IPS DF 4.7 (cell line): Measurements from ENCODE around the gene ATP1B2.
"Not testable (repeated sequence)": the region's sequence is repeated elsewhere in the genome, so short reads cannot be mapped to it uniquely, and the experiment has no call there.

Source experiments
- DNase-seq: peaks from one replicate; pipeline ENCODE4 v3.0.0-alpha.2; 2013; ENCODE audit warnings: low spot score; ENCODE audit errors: extremely low read depth

ATP1B2 gene

GRCh38 chr17:7650509-7651096, at the start of gene ATP1B2:
Gene ATP1B2 (plus strand): TSS chr17:7650926. CDS start chr17:7651519, 593 bp downstream.
- no peak for DNase-seq

- DNase-seq = no peak
Observed at GRCh38 chr17:7606280-7606679, 44.4 kb upstream of the ATP1B2 start.

DNA sequence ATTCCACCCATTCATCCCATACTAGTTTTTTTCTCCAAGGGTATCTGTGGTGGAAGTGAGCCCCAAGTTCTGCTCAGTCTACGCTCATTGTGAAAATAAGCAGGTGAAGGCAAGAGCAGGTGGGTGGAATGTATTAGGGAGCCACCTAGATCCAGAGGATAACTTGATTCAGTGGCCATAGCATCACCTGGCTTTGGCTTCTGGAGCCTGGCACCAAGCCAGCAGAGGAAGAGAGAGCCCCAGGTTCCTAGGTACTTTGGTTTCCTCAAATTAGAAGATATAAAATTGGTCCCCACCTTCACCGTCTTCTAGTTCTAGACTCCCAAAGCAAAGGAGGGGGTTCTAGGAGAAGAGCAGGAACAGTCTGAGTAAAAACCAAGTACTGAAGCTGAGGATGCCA, 40.1 kb upstream of the ATP1B2 start:
- DNase-seq = no peak

DNA sequence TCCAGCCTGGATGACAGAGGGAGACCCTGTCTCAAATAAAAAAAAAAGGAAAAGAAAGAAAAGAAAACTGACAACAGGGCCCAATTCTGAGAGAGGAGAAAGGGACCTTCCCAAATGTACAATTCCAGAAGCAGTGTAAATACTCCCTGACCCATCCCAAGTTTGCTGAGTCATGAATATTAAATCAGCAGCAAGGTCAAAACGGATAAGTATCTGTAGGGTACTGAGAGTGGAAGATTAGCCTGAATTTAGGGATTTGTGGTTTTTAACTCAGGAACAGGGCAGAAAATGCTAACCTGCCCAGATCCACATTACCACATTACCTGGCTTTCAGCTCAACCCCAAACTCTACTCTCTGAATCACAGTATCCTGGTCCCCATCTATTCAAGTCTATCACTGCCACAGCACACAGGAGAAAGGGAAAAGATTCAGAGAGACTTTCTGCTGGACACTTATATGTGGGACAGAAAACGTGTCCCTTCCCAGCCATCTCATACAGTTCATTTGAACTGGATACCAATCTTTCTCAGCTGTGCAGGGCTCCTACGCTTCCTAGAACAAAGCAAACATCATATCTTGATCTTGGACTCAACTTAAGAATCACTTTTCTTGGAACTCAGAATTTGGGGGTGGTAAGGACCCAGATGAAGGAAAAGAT, 39.0 kb upstream of the ATP1B2 start:
- DNase-seq = no peak

GRCh38 chr17:7612294-7612640, 38.5 kb upstream of the ATP1B2 start:
- DNase-seq = no peak

- no peak for DNase-seq
Observed at GRCh38 chr17:7613769-7614424, 36.8 kb upstream of the ATP1B2 start.

DNA sequence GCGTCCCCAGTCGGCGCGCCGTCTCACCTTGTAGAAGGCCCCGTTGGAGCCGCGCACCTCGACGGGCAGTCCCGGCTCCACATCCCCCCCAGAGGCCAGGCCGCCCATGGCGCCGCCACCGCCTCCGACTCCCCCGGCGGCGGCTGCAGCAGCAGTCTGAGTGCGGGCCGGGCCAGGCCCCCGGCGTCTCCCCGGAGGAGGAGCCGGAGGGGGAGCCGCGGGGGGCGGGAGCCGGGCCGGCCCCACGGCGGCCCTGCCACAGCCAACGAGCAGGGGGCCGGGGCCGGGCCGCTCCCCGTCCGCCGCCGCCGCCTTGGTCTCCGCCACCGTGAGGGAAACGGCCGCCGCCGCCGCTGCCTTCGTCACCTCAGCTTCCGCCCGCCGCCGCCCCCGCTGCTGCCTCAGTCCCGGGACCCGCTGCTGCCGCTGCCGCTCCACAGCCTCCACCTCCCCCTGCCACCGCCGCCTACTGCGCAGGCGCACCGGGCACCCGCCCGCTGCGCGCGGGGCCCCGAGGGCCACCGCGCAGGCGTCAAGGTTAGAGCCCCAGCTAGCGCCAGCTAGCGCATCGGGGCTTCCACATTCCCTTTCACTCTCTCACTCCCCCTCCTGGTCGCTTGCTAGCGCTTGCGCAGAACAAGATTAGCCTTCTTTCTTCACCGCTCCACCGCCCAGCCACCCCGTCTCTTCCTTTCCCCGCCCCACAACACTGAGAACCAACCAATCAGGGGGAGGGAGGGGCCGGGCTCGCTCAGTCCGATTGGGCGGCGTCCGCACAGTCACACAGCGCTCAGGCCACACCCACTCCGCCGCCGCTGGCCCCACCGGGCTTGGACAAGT, 36.1 kb upstream of the ATP1B2 start, which contains the start of gene FXR2:
FXR2 (minus strand) TSS at position 473 of the 840 bp plus-strand sequence; CDS start at position 108, 365 bp downstream.
- DNase-seq = peak; percentile 98

DNA sequence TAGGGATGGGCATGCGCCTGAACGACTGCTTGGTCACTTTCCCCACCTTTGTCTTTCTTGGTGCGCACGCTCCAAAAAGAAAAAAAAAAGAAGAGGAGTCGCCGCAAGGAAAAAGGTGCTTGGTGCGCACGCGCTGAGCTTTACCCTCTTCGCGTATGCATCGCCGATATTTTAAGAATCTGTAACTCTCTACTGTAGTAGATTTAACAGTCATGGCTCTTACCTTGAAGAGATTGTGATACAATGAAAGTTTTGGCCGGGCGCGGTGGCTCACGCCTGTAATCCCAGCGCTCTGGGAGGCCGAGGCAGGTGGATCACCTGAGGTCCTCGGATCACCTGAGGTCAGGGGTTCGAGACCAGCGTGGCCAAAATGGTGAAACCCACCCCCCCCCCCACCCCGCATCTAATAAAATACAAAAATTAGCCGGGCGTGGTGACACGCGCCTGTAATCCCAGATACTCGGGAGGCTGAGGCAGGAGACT, 35.4 kb upstream of the ATP1B2 start:
- no peak for DNase-seq

DNA sequence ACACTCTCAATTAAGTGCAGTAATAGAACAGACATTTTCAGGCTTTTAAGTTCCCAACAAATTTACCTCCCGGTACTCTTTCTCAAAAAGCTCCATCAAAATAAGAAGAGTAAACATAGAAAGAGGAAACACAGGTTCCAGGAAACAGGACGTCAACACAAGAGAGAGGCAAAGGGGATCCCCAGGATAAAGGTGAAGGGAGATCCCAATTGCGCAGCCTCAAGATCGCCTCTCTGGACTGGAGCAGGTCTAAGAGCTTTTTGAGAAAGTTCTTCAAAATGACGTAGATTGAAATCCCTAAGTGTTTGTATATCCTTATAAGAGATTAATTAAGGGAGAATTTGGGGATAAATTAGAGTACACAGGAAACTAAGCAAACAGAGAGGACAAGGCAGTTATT, 32.1 kb upstream of the ATP1B2 start:
- DNase-seq = no peak

DNA sequence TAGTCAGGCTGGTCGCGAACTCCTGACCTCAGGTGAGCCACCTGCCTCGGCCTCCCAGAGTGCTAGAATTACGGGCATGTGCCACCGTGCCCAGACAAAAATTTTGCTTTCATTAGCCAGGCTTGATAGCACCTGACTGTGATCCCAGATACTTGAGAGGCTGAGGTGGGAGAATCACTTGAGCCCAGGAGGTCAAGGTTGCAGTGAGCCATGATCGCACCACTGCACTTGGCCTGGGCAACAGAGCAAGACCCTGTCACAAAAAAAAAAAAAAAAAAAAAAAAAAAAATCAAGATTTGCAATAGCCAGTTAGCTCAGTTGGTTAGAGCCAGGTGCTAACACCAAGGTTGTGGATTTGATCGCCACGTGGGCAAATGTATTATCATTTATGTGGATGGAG, 29.9 kb upstream of the ATP1B2 start:
- DNase-seq = no peak

DNA sequence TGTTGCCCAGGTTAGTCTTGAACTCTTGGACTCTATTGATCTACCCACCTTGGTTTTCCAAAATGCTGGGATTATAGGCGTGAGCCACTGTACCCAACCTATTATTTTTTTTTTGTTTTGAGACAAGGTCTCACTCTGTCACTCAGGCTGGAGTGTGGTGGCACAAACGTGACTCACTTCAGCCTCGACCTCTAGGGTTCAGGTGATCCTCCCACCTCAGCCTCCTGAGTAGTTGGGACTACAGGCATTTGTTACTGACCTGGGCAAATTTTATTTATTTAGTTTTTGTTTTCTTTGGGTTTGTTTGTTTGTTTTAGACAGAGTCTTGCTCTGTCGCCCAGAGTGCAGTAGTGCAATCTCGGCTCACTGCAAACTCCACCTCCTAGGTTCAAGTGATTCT, 27.1 kb upstream of the ATP1B2 start:
- DNase-seq = no peak

- not testable (repeated sequence) for DNase-seq
Observed at GRCh38 chr17:7625749-7626148, 25.0 kb upstream of the ATP1B2 start.

GRCh38 chr17:7626307-7626706, 24.4 kb upstream of the ATP1B2 start:
- DNase-seq = no peak

DNA sequence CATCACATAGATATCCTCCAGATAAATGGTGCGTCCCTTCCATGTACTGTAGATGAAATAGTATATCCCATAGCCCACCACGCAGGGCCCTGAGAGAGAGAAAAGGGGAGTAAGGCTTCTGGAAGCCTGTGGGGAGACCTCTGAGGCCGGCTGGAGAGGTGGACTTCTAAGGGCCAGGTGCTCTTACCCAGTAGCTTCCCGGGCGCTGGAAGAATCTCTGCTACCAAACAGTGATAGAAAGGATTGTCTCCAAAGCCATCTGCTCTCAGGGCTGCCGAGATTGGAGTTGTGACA, 23.8 kb upstream of the ATP1B2 start:
- DNase-seq = no peak

- DNase-seq = peak; percentile 89
Observed at GRCh38 chr17:7627250-7628121, 23.2 kb upstream of the ATP1B2 start, which contains the start of gene SAT2. Gene SAT2 (minus strand): TSS chr17:7627821. CDS start chr17:7627635, 186 bp downstream.

DNA sequence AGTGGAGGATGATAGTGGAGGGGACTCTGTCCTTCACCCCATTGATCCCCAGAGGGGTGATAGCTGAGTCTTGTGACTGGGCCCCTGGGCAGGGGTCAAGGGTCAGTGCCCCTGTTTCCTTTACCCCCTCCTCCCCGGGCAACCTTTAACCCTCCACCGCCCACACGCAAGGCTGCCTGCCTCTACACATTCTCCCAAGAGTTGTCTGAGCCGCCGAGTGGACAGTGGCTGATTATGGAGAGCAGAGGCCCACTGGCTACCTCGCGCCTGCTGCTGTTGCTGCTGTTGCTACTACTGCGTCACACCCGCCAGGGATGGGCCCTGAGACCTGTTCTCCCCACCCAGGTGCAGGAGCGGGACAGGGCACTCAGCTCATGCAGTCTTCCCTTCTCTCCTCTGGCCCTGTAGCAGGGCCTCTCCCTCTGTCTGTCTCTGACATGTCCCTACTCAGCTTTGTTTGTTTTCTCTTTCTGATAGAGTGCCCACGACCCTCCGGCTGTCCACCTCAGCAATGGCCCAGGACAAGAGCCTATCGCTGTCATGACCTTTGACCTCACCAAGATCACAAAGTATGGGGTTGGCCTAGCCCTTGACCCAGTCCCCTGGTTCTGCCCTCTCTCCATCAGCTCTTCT, 20.7 kb upstream of the ATP1B2 start, which contains the start of gene SHBG:
SHBG (plus strand) TSS at position 197 of the 633 bp plus-strand sequence; CDS start at position 235, 38 bp downstream.
- no peak for DNase-seq

DNA sequence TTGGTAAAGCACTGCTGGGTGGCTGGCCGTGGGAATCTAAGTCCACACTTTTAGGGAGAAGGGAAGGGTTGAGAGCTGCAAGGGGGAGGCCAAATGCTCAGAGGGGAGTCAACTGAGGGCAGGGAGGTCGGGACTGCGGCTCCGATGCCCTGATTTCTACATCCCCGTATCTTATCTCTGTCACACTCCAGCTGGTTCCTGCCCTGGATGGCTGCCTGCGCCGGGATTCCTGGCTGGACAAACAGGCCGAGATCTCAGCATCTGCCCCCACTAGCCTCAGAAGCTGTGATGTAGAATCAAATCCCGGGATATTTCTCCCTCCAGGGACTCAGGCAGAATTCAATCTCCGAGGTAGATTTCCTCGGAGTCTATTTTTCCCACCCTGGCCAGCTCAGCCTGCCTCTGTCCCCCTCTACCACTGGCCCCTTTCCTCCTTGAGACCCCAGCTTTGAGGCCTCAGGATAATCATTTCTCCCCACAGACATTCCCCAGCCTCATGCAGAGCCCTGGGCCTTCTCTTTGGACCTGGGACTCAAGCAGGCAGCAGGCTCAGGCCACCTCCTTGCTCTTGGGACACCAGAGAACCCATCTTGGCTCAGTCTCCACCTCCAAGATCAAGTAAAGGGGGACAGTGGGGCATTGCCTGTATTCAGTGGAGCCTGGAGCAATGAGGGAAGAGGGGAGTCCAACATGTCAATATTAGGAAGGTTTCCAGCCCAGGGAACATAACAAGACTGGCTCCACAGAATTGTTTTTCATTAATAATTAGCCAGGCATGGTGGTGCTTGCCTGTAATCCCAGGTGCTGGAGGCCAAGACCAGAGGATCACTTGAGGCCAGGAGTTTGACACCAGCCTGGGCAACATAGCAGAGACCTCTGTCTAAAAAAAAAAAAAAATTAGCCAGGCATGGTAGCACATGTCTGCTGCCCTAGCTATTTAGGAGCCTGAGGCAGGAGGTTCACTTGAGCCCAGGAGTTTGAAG, 19.0 kb upstream of the ATP1B2 start:
- no peak for DNase-seq

- no peak for DNase-seq
Observed at GRCh38 chr17:7632492-7632894, 18.2 kb upstream of the ATP1B2 start.

DNA sequence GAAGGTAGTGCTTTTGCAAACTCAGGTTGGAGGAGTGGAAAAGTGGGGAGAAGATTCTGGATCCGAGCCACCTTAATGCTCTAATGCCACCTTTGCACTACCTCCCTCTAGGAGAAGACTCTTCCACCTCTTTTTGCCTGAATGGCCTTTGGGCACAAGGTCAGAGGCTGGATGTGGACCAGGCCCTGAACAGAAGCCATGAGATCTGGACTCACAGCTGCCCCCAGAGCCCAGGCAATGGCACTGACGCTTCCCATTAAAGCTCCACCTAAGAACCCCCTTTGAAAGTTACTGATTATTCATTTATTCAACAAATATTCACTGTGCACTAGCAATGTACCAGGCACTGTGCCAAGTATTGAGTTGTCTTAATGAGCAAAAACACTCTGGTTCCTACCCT, 17.6 kb upstream of the ATP1B2 start:
- DNase-seq = no peak
